ENCODE measurements around the gene TEX35.
A peak's percentile ranks its signal among the peaks of the same experiment; 100 is the strongest.
"Not testable (repeated sequence)": the region's sequence is repeated elsewhere in the genome, so short reads cannot be mapped to it uniquely, and the experiment has no call there.

The TEX35 gene

GRCh38 chr1:178542554-178543289 is 29.8 kb downstream of the TEX35 start:
- Histone ChIP-seq H3K4me3 (peak overlapping the region; percentile 88), H3K36me3 (replicated peaks) (peaks cover 5% of the 10 kb centered on the region; the same call in 1 of the 2 replicates), H3K27me3 (ENCODE audit: low read depth) (no peaks in the 10 kb centered on the region), H3K9me3 (no peaks in the 10 kb centered on the region), H3K4me1 (peaks cover 2% of the 10 kb centered on the region; the same call in 1 of the 2 replicates)
- in situ Hi-C loops (cut with MboI; ENCODE audit: low sequenced_read_pairs): loop anchor here (10.0 to 25.0 kb wide), 2 partner anchors 222 to 845 kb away; no protein-coding TSS in a partner anchor
- peak; percentile 49 to 93 for DNase-seq (ENCODE audit: low spot score in 2 of 2)

GRCh38 chr1:178543290-178543607 is 30.3 kb downstream of the TEX35 start:
- Histone ChIP-seq H3K4me1 (peaks cover 2% of the 10 kb centered on the region; the same call in 1 of the 2 replicates), H3K27me3 (ENCODE audit: low read depth) (no peaks in the 10 kb centered on the region), H3K4me3 (peak overlapping the region; percentile 88), H3K36me3 (replicated peaks) (peaks cover 5% of the 10 kb centered on the region; the same call in 1 of the 2 replicates), H3K9me3 (no peaks in the 10 kb centered on the region)
- in situ Hi-C loops (cut with MboI; ENCODE audit: low sequenced_read_pairs): loop anchor here (10.0 to 25.0 kb wide), 2 partner anchors 222 to 844 kb away; no protein-coding TSS in a partner anchor
- DNase-seq (ENCODE audit: low spot score in 2 of 2): peak in 1 of 2 experiments; percentile 13

GRCh38 chr1:178544531-178544930 is 31.6 kb downstream of the TEX35 start:
- DNase-seq (ENCODE audit: low spot score in 2 of 2): no peak
- H3K4me3 ChIP-seq: no peak overlapping the region
- H3K4me1 ChIP-seq: peaks cover 2% of the 10 kb centered on the region; the same call in 1 of the 2 replicates
- no peaks in the 10 kb centered on the region for H3K27me3 ChIP-seq (ENCODE audit: low read depth)
- in situ Hi-C loops (cut with MboI; ENCODE audit: low sequenced_read_pairs): loop anchor here (10.0 to 25.0 kb wide), 2 partner anchors 220 to 843 kb away; no protein-coding TSS in a partner anchor
- H3K36me3 ChIP-seq (replicated peaks): peaks cover 5% of the 10 kb centered on the region; the same call in 1 of the 2 replicates
- no peaks in the 10 kb centered on the region for H3K9me3 ChIP-seq

- Histone ChIP-seq H3K36me3 (replicated peaks) (peaks cover 5% of the 10 kb centered on the region; the same call in 1 of the 2 replicates), H3K4me3 (no peak overlapping the region), H3K27me3 (ENCODE audit: low read depth) (no peaks in the 10 kb centered on the region), H3K9me3 (no peaks in the 10 kb centered on the region), H3K4me1 (no peaks in the 10 kb centered on the region; the same call in 1 of the 2 replicates)
- no peak for DNase-seq (ENCODE audit: low spot score in 2 of 2)
- in situ Hi-C loops (cut with MboI; ENCODE audit: low sequenced_read_pairs): loop anchor here (10.0 to 25.0 kb wide), 2 partner anchors 217 to 839 kb away; no protein-coding TSS in a partner anchor
Observed at GRCh38 chr1:178548108-178548507, 35.2 kb downstream of the TEX35 start.

GRCh38 chr1:178551307-178551706 is 38.4 kb downstream of the TEX35 start:
- no peak overlapping the region for H3K4me3 ChIP-seq
- no peak for DNase-seq (ENCODE audit: low spot score in 2 of 2)
- H3K36me3 ChIP-seq (replicated peaks): 0 out of 2 replicates have a peak, but pooled peaks cover 2% of the 10 kb centered on the region
- no peaks in the 10 kb centered on the region for H3K4me1 ChIP-seq
- in situ Hi-C loops (cut with MboI; ENCODE audit: low sequenced_read_pairs): no loop called here
- no peaks in the 10 kb centered on the region for H3K9me3 ChIP-seq
- no peaks in the 10 kb centered on the region for H3K27me3 ChIP-seq (ENCODE audit: low read depth)

- DNase-seq (ENCODE audit: low spot score in 2 of 2): no peak
- in situ Hi-C loops (cut with MboI; ENCODE audit: low sequenced_read_pairs): no loop called here
- 0 out of 2 replicates have a peak, but pooled peaks cover under 1% of the 10 kb centered on the region for H3K36me3 ChIP-seq (replicated peaks)
- no peak overlapping the region for H3K4me3 ChIP-seq
- no peaks in the 10 kb centered on the region for H3K9me3 ChIP-seq
- no peaks in the 10 kb centered on the region for H3K4me1 ChIP-seq
- H3K27me3 ChIP-seq (ENCODE audit: low read depth): no peaks in the 10 kb centered on the region
Observed at GRCh38 chr1:178551940-178552339, 39.0 kb downstream of the TEX35 start.

- in situ Hi-C loops (cut with MboI; ENCODE audit: low sequenced_read_pairs): no loop called here
- H3K4me1 ChIP-seq: no peaks in the 10 kb centered on the region
Observed at GRCh38 chr1:178552856-178553255, 39.9 kb downstream of the TEX35 start.

GRCh38 chr1:178554351-178554750 is 41.4 kb downstream of the TEX35 start:
- H3K4me1 ChIP-seq; H3K36me3 ChIP-seq (replicated peaks); H3K27me3 ChIP-seq (ENCODE audit: low read depth); H3K4me3 ChIP-seq; in situ Hi-C loops (cut with MboI; ENCODE audit: low sequenced_read_pairs); DNase-seq (ENCODE audit: low spot score in 2 of 2); H3K9me3 ChIP-seq: not testable (repeated sequence)

More at GRCh38 chr1:178552856-178553255, 39.9 kb downstream of the TEX35 start:
- no peaks in the 10 kb centered on the region for H3K9me3 ChIP-seq
- no peaks in the 10 kb centered on the region for H3K27me3 ChIP-seq (ENCODE audit: low read depth)
- no peak overlapping the region for H3K4me3 ChIP-seq
- no peak for DNase-seq (ENCODE audit: low spot score in 2 of 2)
- H3K36me3 ChIP-seq (replicated peaks): no peaks in the 10 kb centered on the region

GRCh38 chr1:178555613-178556012 is 42.7 kb downstream of the TEX35 start:
- H3K4me1 ChIP-seq; H3K36me3 ChIP-seq (replicated peaks); H3K9me3 ChIP-seq; in situ Hi-C loops (cut with MboI; ENCODE audit: low sequenced_read_pairs); H3K27me3 ChIP-seq (ENCODE audit: low read depth); H3K4me3 ChIP-seq; DNase-seq (ENCODE audit: low spot score in 2 of 2): not testable (repeated sequence)

- H3K27me3 ChIP-seq (ENCODE audit: low read depth); H3K36me3 ChIP-seq (replicated peaks); in situ Hi-C loops (cut with MboI; ENCODE audit: low sequenced_read_pairs); H3K9me3 ChIP-seq; H3K4me3 ChIP-seq; H3K4me1 ChIP-seq; DNase-seq (ENCODE audit: low spot score in 2 of 2): not testable (repeated sequence)
Observed at GRCh38 chr1:178558816-178559215, 45.9 kb downstream of the TEX35 start.

GRCh38 chr1:178560871-178561376 is 48.0 kb downstream of the TEX35 start:
- in situ Hi-C loops (cut with MboI; ENCODE audit: low sequenced_read_pairs): no loop called here
- DNase-seq (ENCODE audit: low spot score in 2 of 2): no peak
- no peaks in the 10 kb centered on the region for H3K9me3 ChIP-seq
- H3K4me3 ChIP-seq: no peak overlapping the region
- H3K27me3 ChIP-seq (ENCODE audit: low read depth): no peaks in the 10 kb centered on the region
- H3K4me1 ChIP-seq: no peaks in the 10 kb centered on the region
- no peaks in the 10 kb centered on the region for H3K36me3 ChIP-seq (replicated peaks)

GRCh38 chr1:178563099-178563820 is 50.4 kb downstream of the TEX35 start:
- no peaks in the 10 kb centered on the region for H3K36me3 ChIP-seq (replicated peaks)
- H3K4me1 ChIP-seq: no peaks in the 10 kb centered on the region
- no peak for DNase-seq (ENCODE audit: low spot score in 2 of 2)
- no peaks in the 10 kb centered on the region for H3K9me3 ChIP-seq
- no peak overlapping the region for H3K4me3 ChIP-seq
- in situ Hi-C loops (cut with MboI; ENCODE audit: low sequenced_read_pairs): no loop called here
- no peaks in the 10 kb centered on the region for H3K27me3 ChIP-seq (ENCODE audit: low read depth)

GRCh38 chr1:178564086-178564782 is 51.3 kb downstream of the TEX35 start:
- no peaks in the 10 kb centered on the region for H3K36me3 ChIP-seq (replicated peaks)
- no peak for DNase-seq (ENCODE audit: low spot score in 2 of 2)
- no peak overlapping the region for H3K4me3 ChIP-seq
- no peaks in the 10 kb centered on the region for H3K4me1 ChIP-seq
- H3K27me3 ChIP-seq (ENCODE audit: low read depth): no peaks in the 10 kb centered on the region
- in situ Hi-C loops (cut with MboI; ENCODE audit: low sequenced_read_pairs): no loop called here
- H3K9me3 ChIP-seq: no peaks in the 10 kb centered on the region
